HG03135 (cell line): ENCODE measurements around the gene DRAP1.
A peak's percentile ranks its signal among the peaks of the same experiment; 100 is the strongest.
"Not testable (repeated sequence)": the region's sequence is repeated elsewhere in the genome, so short reads cannot be mapped to it uniquely, and the experiment has no call there.

ENCODE experiments used
- ATAC-seq: cut with Tn5 transposase; IDR thresholded peaks from one replicate; pipeline ENCODE4 v1.9.1; 2021; ENCODE audit warnings: mild to moderate bottlenecking, moderate library complexity; ENCODE audit not compliant: unreplicated experiment

Gene DRAP1

GRCh38 chr11:65885808-65886536 is 33.3 kb upstream of the DRAP1 start:
- ATAC-seq = no peak

GRCh38 chr11:65886826-65887722 is 32.2 kb upstream of the DRAP1 start:
- ATAC-seq = no peak

GRCh38 chr11:65887723-65888162 is 31.5 kb upstream of the DRAP1 start:
- no peak for ATAC-seq

GRCh38 chr11:65888163-65888814 is 30.9 kb upstream of the DRAP1 start, which contains the start of gene FIBP:
FIBP (minus strand) TSS chr11:65888471; CDS start chr11:65888418, 53 bp downstream.
- peak; percentile 37 for ATAC-seq

- ATAC-seq = peak; percentile 44
Measured at GRCh38 chr11:65890324-65891218, 28.7 kb upstream of the DRAP1 start, which contains the start of gene CCDC85B. CCDC85B (plus strand) TSS chr11:65890673; CDS start chr11:65890784, 111 bp downstream.

- no peak for ATAC-seq
Measured at GRCh38 chr11:65891219-65892136, 27.7 kb upstream of the DRAP1 start.

- ATAC-seq = not testable (repeated sequence)
Measured at GRCh38 chr11:65892137-65892540, 27.1 kb upstream of the DRAP1 start.

- no peak for ATAC-seq
Measured at GRCh38 chr11:65892661-65893317, 26.4 kb upstream of the DRAP1 start.

GRCh38 chr11:65894034-65894591 is 25.1 kb upstream of the DRAP1 start:
- no peak for ATAC-seq

GRCh38 chr11:65895482-65895981 is 23.7 kb upstream of the DRAP1 start:
- ATAC-seq = no peak

- ATAC-seq = no peak
Measured at GRCh38 chr11:65896034-65896999, 22.9 kb upstream of the DRAP1 start.

- ATAC-seq = no peak
Measured at GRCh38 chr11:65897020-65897471, 22.2 kb upstream of the DRAP1 start.

- no peak for ATAC-seq
Measured at GRCh38 chr11:65898656-65899355, 20.4 kb upstream of the DRAP1 start.

- ATAC-seq = no peak
Measured at GRCh38 chr11:65899356-65900124, 19.7 kb upstream of the DRAP1 start.

- ATAC-seq = peak; percentile 75
Measured at GRCh38 chr11:65900125-65900898, 18.9 kb upstream of the DRAP1 start, which contains the start of gene FOSL1. FOSL1 (minus strand) TSS chr11:65900388; CDS start chr11:65900339, 49 bp downstream.
